ENCODE measurements around the gene KAZN. TPM values are rescaled to one million over a fixed set of nuclear protein-coding genes. Genes with fewer than 3 reads are reported as not detected.

The KAZN gene
- total and polyA plus RNA-seq, 2 of the 8 experiments (the other 6 are each of a cell fraction or from before 2014, with no cell fraction given) = 3.7 to 11.8 TPM

- H3K27ac ChIP-seq (ENCODE audit: low read depth, low read length) = no peak overlapping the region
- ChIA-PET POLR2A (ENCODE audit: partially characterized antibody) (no interaction called here), CTCF (ENCODE audit: partially characterized antibody) (interaction anchor here (0.6 to 8.7 kb wide), 21 partner anchors 10 to 1091 kb away, joined by 3 to 53 read pairs (median 3); no protein-coding TSS in a partner anchor)
- no peak overlapping the region for H2BK120ac ChIP-seq (replicated peaks; ENCODE audit: low read depth, low read length)
- peaks cover 0 to 14% (median 10%) of the 10 kb centered on the region in 4 experiments; a peak in 6 of 7 replicates for H3K4me1 ChIP-seq (replicated peaks in 1 of 4; ENCODE audit: control insufficient read depth in 3 of 4, insufficient read depth in 4 of 4, low read length in 3 of 4)
- no peak overlapping the region for H3K4me2 ChIP-seq (ENCODE audit: insufficient read depth in 1 of 2, low read depth in 2 of 2, low read length in 2 of 2)
- no peak overlapping the region for H4K91ac ChIP-seq (replicated peaks; ENCODE audit: insufficient read length, low read length)
- no peak overlapping the region for H3K14ac ChIP-seq (ENCODE audit: insufficient read length)
- no peaks in the 10 kb centered on the region for H3K9me3 ChIP-seq (ENCODE audit: insufficient read depth in 2 of 2, low read depth in 1 of 2, low read length in 1 of 2)
- H3K4ac ChIP-seq (replicated peaks; ENCODE audit: insufficient read length, low read depth, low read length) = no peak overlapping the region
- H3K56ac ChIP-seq (replicated peaks; ENCODE audit: insufficient read length, low read depth, low read length) = no peak overlapping the region
- no peak overlapping the region; the same call in 1 of the 2 replicates for H4K8ac ChIP-seq (ENCODE audit: extremely low read depth, insufficient read depth, low read length)
- FAIRE-seq (no peak), DNase-seq (ENCODE audit: low read depth in 1 of 2, low spot score in 2 of 2) (no peak)
- H3K23me2 ChIP-seq (ENCODE audit: low read depth, low read length) = no peaks in the 10 kb centered on the region
- 87% methylated on average over 4 of the region's 4 CpGs; no CpG with 5 or more reads in 1 of the 2 experiments for whole genome bisulfite sequencing, 2 experiments (ENCODE audit: extremely low coverage in 1 of 2, insufficient coverage in 1 of 2, insufficient read length in 1 of 2, insufficient replicate concordance in 2 of 2, low coverage in 1 of 2, low lambda C conversion rate in 2 of 2, missing lambda C conversion rate in 1 of 2)
- peak overlapping the region in 1 of 4 experiments; percentile 10; a peak in 1 of 7 replicates for H3K9ac ChIP-seq (replicated peaks in 1 of 4; ENCODE audit: extremely low read depth in 1 of 4, low read depth in 3 of 4, low read length in 3 of 4)
- no peaks in the 10 kb centered on the region; a peak in 1 of 8 replicates for H3K36me3 ChIP-seq (ENCODE audit: control insufficient read depth in 2 of 4, insufficient read depth in 4 of 4, low read length in 3 of 4)
- H2BK5ac ChIP-seq (ENCODE audit: low read depth, low read length) = no peak overlapping the region
- H3K79me2 ChIP-seq (ENCODE audit: control insufficient read depth in 1 of 2, insufficient read depth in 2 of 2, low read length in 2 of 2) = no peaks in the 10 kb centered on the region
- TF ChIP-seq PHF8 (conservative IDR thresholded peaks at IDR 0.05; ENCODE audit: low read depth, low read length) = no peak
- no peak for TF ChIP-seq TEAD4 (IDR thresholded peaks at IDR 0.05; ENCODE audit: low read depth, low read length)
- no peak for TF ChIP-seq SRF (IDR thresholded peaks at IDR 0.05; ENCODE audit: low read depth, low read length)
- no peak for TF ChIP-seq ZNF274 (IDR thresholded peaks at IDR 0.05; ENCODE audit: borderline replicate concordance, extremely low read depth, low read length)
- no peak overlapping the region for H3K4me3 ChIP-seq (ENCODE audit: extremely low read depth in 1 of 4, insufficient read depth in 2 of 4, low read depth in 3 of 4, low read length in 4 of 4)
- H2AFZ ChIP-seq (ENCODE audit: low read length) = no peak overlapping the region
- H2BK20ac ChIP-seq (ENCODE audit: low read length) = no peak overlapping the region
- H2BK12ac ChIP-seq (ENCODE audit: low read depth, low read length) = no peak overlapping the region
- no peak overlapping the region for H3K23ac ChIP-seq (ENCODE audit: insufficient read length)
- H3K27me3 ChIP-seq (replicated peaks in 1 of 4; ENCODE audit: control insufficient read depth in 3 of 4, extremely low read depth in 1 of 4, insufficient read depth in 3 of 4, low read length in 3 of 4) = no peaks in the 10 kb centered on the region
- H4K20me1 ChIP-seq (replicated peaks in 1 of 2; ENCODE audit: control insufficient read depth in 1 of 2, insufficient read depth in 2 of 2, low read length in 2 of 2) = peaks cover 0 to 3% of the 10 kb centered on the region in 2 experiments
- no peak overlapping the region for H2AK5ac ChIP-seq (ENCODE audit: low read depth, low read length)
- H4K5ac ChIP-seq (ENCODE audit: insufficient read length, low read depth, low read length) = no peak overlapping the region
- H2BK15ac ChIP-seq (ENCODE audit: low read length) = no peak overlapping the region
- H3K18ac ChIP-seq (ENCODE audit: extremely low read depth, low read length) = no peak overlapping the region
- H3K79me1 ChIP-seq (ENCODE audit: low read depth, low read length) = no peaks in the 10 kb centered on the region
Measured at GRCh38 chr1:15056515-15057285, 458.2 kb downstream of the KAZN start.
